GM23338 (cell line): ENCODE data around the gene PRKAG1.
A peak's percentile ranks its signal among the peaks of the same experiment; 100 is the strongest.

Experiments used
- CREB1 ChIP-seq: fragments of 250-450 bp; sonication (Bioruptor Pico); IDR thresholded peaks from 2 replicates; pipeline ENCODE4 v1.5.0; 2020; ENCODE audit warnings: low read depth, mild to moderate bottlenecking, moderate library complexity
- ETS1 ChIP-seq: IDR thresholded peaks from 2 replicates; pipeline ENCODE4 v1.6.1; 2016; ENCODE audit warnings: antibody characterized with exemption
- EZH2 ChIP-seq: fragments of 200-600 bp; sonication (generic); IDR thresholded peaks from one replicate; pipeline ENCODE4 v1.8.0; 2017; ENCODE audit warnings: antibody characterized with exemption, mild to moderate bottlenecking, low read depth; ENCODE audit not compliant: unreplicated experiment
- EZH2phosphoT487 ChIP-seq: fragments of 200-600 bp; sonication (generic); IDR thresholded peaks from one replicate; pipeline ENCODE4 v1.8.1; 2018; ENCODE audit warnings: antibody characterized with exemption; ENCODE audit not compliant: unreplicated experiment
- JUNB ChIP-seq: IDR thresholded peaks from one replicate; pipeline ENCODE4 v1.6.1; 2016; ENCODE audit warnings: antibody characterized with exemption; ENCODE audit not compliant: unreplicated experiment
- NANOG ChIP-seq: IDR thresholded peaks from 2 replicates; pipeline ENCODE4 v1.6.1; 2016; ENCODE audit warnings: antibody characterized with exemption, borderline replicate concordance
- POLR2AphosphoS5 ChIP-seq: IDR thresholded peaks from 2 replicates; pipeline ENCODE4 v1.6.1; 2016; ENCODE audit warnings: antibody characterized with exemption, low read depth
- REST ChIP-seq: IDR thresholded peaks from one replicate; pipeline ENCODE4 v1.6.1; 2018; ENCODE audit warnings: antibody characterized with exemption; ENCODE audit not compliant: unreplicated experiment
- STAT1 ChIP-seq: IDR thresholded peaks from one replicate; pipeline ENCODE4 v1.6.1; 2016; ENCODE audit warnings: antibody characterized with exemption; ENCODE audit not compliant: unreplicated experiment
- ZNF114 ChIP-seq: fragments of 250-450 bp; sonication (Bioruptor Pico); IDR thresholded peaks from 2 replicates; pipeline ENCODE4 v1.5.0; 2020; ENCODE audit warnings: mild to moderate bottlenecking, moderate library complexity
- ZNF331 ChIP-seq: fragments of 250-450 bp; sonication (Bioruptor Pico); IDR thresholded peaks from 2 replicates; pipeline ENCODE4 v1.5.0; 2020; ENCODE audit warnings: low read depth, mild to moderate bottlenecking, moderate library complexity
- TF ChIP-seq, protein P1 (sequence below), 2 experiments: fragments of 200-600 bp in 1 of 2; sonication (generic) in 1 of 2; conservative IDR thresholded peaks; 2 replicates each; pipeline versions ENCODE4 v1.5.1 to v1.6.1; 2016 to 2017; ENCODE audit warnings: antibody characterized with exemption in 2 of 2, low read depth in 2 of 2, mild to moderate bottlenecking in 2 of 2, moderate library complexity in 1 of 2

GRCh38 chr12:48982397-48983080, 36.0 kb downstream of the PRKAG1 start:
- TF ChIP-seq, protein P1, sequence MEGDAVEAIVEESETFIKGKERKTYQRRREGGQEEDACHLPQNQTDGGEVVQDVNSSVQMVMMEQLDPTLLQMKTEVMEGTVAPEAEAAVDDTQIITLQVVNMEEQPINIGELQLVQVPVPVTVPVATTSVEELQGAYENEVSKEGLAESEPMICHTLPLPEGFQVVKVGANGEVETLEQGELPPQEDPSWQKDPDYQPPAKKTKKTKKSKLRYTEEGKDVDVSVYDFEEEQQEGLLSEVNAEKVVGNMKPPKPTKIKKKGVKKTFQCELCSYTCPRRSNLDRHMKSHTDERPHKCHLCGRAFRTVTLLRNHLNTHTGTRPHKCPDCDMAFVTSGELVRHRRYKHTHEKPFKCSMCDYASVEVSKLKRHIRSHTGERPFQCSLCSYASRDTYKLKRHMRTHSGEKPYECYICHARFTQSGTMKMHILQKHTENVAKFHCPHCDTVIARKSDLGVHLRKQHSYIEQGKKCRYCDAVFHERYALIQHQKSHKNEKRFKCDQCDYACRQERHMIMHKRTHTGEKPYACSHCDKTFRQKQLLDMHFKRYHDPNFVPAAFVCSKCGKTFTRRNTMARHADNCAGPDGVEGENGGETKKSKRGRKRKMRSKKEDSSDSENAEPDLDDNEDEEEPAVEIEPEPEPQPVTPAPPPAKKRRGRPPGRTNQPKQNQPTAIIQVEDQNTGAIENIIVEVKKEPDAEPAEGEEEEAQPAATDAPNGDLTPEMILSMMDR (conservative IDR thresholded peaks at IDR 0.05; ENCODE audit: low read depth in 2 of 2): no peak
- TF ChIP-seq POLR2AphosphoS5: no peak
- peak; percentile 63 for TF ChIP-seq EZH2
- no peak for TF ChIP-seq REST
- no peak for TF ChIP-seq EZH2phosphoT487
- TF ChIP-seq JUNB: no peak
- TF ChIP-seq CREB1: no peak
- no peak for TF ChIP-seq STAT1
- no peak for TF ChIP-seq ZNF331
- no peak for TF ChIP-seq ETS1
- no peak for TF ChIP-seq NANOG
- TF ChIP-seq ZNF114 (CRISPR knock-in tag): no peak
